HG03025 (cell line): ENCODE results near the gene GRID1.

ENCODE experiments used
- ATAC-seq: cut with Tn5 transposase; IDR thresholded peaks from one replicate; pipeline ENCODE4 v1.9.1; 2021; ENCODE audit warnings: mild to moderate bottlenecking, moderate library complexity; ENCODE audit not compliant: unreplicated experiment, low FRiP score

GRID1 gene

GRCh38 chr10:85665078-85665477 lies 701.5 kb downstream of the GRID1 start:
- ATAC-seq, result no peak

- ATAC-seq, result no peak
Measured at GRCh38 chr10:85661123-85661522, 705.5 kb downstream of the GRID1 start.

GRCh38 chr10:85659331-85659730 lies 707.3 kb downstream of the GRID1 start:
- no peak for ATAC-seq

GRCh38 chr10:85658518-85658917 lies 708.1 kb downstream of the GRID1 start:
- no peak for ATAC-seq

- no peak for ATAC-seq
Measured at GRCh38 chr10:85657476-85658113, 709.0 kb downstream of the GRID1 start.

GRCh38 chr10:85655411-85655810 lies 711.2 kb downstream of the GRID1 start:
- ATAC-seq, result no peak

GRCh38 chr10:85651497-85651882 lies 715.1 kb downstream of the GRID1 start:
- ATAC-seq, result no peak

GRCh38 chr10:85650791-85651496 lies 715.7 kb downstream of the GRID1 start:
- ATAC-seq, result no peak

- ATAC-seq, result no peak
Measured at GRCh38 chr10:85649461-85649860, 717.1 kb downstream of the GRID1 start.

GRCh38 chr10:85648279-85648754 lies 718.3 kb downstream of the GRID1 start:
- no peak for ATAC-seq

- ATAC-seq, result no peak
Measured at GRCh38 chr10:85647741-85648140, 718.9 kb downstream of the GRID1 start.

- ATAC-seq, result no peak
Measured at GRCh38 chr10:85645926-85646711, 720.5 kb downstream of the GRID1 start.

- no peak for ATAC-seq
Measured at GRCh38 chr10:85645053-85645452, 721.5 kb downstream of the GRID1 start.

- no peak for ATAC-seq
Measured at GRCh38 chr10:85643845-85644525, 722.6 kb downstream of the GRID1 start.

GRCh38 chr10:85643171-85643844 lies 723.3 kb downstream of the GRID1 start:
- no peak for ATAC-seq

GRCh38 chr10:85642421-85643170 lies 724.0 kb downstream of the GRID1 start:
- no peak for ATAC-seq

GRCh38 chr10:85642082-85642420 lies 724.5 kb downstream of the GRID1 start:
- ATAC-seq, result peak; percentile 2

- ATAC-seq, result peak; percentile 54
Measured at GRCh38 chr10:85641479-85642009, 725.1 kb downstream of the GRID1 start.

GRCh38 chr10:85638797-85639196 lies 727.8 kb downstream of the GRID1 start:
- ATAC-seq, result no peak
